ENCODE measurements around the gene CERS6.

CERS6 gene

DNA sequence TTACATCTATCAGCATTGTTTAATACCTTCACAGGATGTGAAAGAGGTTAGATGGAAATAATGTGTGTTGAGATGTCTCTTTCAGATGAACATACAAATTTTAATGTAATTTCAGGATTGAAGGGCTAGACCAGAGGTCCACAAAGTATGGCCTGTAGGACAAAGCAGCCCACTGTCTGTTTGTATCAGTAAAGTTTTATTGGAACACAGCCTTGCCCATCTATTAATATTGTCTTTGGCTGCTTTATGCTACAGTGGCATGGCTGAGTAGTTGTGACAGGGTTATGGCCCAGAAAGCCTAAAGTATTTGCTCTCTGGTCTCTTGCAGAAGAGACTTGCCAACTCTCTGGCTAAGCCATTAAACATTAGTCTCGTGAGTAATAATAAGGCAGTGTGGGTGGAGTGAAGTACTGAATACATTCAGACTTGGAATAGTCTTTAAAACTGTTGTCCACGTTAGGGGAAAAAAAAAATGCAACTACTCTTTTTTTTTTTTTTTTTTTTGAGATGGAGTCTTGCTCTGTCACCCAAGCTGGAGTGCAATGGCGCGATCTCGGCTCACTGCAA, 271.9 kb downstream of the CERS6 start:
- Histone ChIP-seq H3K4me3 (no peak overlapping the region), H3K27ac (no peak overlapping the region), H3K9me3 (ENCODE audit: low read depth, low read length) (no peaks in the 10 kb centered on the region), H3K9ac (ENCODE audit: insufficient read length) (no peak overlapping the region), H3K36me3 (ENCODE audit: insufficient read depth, low read length) (no peaks in the 10 kb centered on the region)
- DNase-seq (ENCODE audit: low read depth, low spot score), result no peak
- TF ChIP-seq FOXP2 (optimal IDR thresholded peaks at IDR 0.05; ENCODE audit: control extremely low read depth, extremely low read length, insufficient read depth), result no peak
- no peak for TF ChIP-seq EZH2 (IDR thresholded peaks at IDR 0.05)
- no peak for TF ChIP-seq POLR2AphosphoS5 (IDR thresholded peaks at IDR 0.05; ENCODE audit: borderline replicate concordance, low read depth, low read length)

DNA sequence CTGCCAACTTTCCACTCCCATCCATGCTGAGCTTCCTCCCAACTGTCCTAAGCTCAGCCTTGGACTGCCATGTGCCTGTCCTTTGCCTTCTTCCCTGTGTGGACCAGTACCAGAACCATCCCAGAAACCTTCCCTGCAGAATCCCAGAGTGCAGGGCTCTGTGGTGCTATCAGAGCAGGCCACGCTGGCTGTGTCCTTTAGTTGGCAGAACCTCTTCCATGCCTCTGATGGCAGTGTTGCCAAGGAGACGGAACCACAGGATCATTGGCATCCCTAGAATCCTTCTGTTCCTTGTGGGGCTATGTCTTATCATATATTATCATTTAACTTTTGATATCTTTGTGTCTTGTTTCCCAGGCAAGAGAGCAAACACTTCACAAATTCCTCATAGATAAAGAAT, 273.4 kb downstream of the CERS6 start:
- no peaks in the 10 kb centered on the region for H3K36me3 ChIP-seq (ENCODE audit: insufficient read depth, low read length)
- no peak overlapping the region for H3K4me3 ChIP-seq
- no peak for TF ChIP-seq POLR2AphosphoS5 (IDR thresholded peaks at IDR 0.05; ENCODE audit: borderline replicate concordance, low read depth, low read length)
- no peak for TF ChIP-seq FOXP2 (optimal IDR thresholded peaks at IDR 0.05; ENCODE audit: control extremely low read depth, extremely low read length, insufficient read depth)
- no peak for TF ChIP-seq EZH2 (IDR thresholded peaks at IDR 0.05)
- no peaks in the 10 kb centered on the region for H3K9me3 ChIP-seq (ENCODE audit: low read depth, low read length)
- H3K27ac ChIP-seq, result no peak overlapping the region
- no peak for DNase-seq (ENCODE audit: low read depth, low spot score)
- H3K9ac ChIP-seq (ENCODE audit: insufficient read length), result no peak overlapping the region

DNA sequence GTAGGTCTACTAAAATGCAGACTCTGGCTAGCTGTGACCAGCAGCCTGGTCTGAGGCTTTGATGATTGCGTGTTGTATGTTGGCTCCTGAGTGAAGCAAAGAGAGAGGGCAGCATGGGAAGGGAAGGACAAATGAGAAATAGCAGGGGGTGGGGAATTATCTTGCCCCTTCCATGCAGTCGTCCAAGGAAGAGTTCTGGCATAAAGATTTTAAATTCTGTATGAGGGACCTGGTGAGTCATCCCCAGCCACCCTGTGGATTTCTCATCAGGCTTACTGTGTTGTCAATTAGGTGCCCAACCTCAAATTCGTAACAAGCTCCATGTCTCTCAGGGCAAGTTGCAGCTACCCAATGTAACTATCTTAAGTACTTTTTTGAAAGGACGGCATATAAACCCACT, 274.3 kb downstream of the CERS6 start:
- H3K9ac ChIP-seq (ENCODE audit: insufficient read length), result no peak overlapping the region
- no peaks in the 10 kb centered on the region for H3K36me3 ChIP-seq (ENCODE audit: insufficient read depth, low read length)
- no peaks in the 10 kb centered on the region for H3K9me3 ChIP-seq (ENCODE audit: low read depth, low read length)
- no peak for DNase-seq (ENCODE audit: low read depth, low spot score)
- TF ChIP-seq FOXP2 (optimal IDR thresholded peaks at IDR 0.05; ENCODE audit: control extremely low read depth, extremely low read length, insufficient read depth) (no peak), POLR2AphosphoS5 (IDR thresholded peaks at IDR 0.05; ENCODE audit: borderline replicate concordance, low read depth, low read length) (no peak), EZH2 (IDR thresholded peaks at IDR 0.05) (no peak)
- no peak overlapping the region for H3K4me3 ChIP-seq
- H3K27ac ChIP-seq, result no peak overlapping the region

- TF ChIP-seq FOXP2 (optimal IDR thresholded peaks at IDR 0.05; ENCODE audit: control extremely low read depth, extremely low read length, insufficient read depth) (no peak), EZH2 (IDR thresholded peaks at IDR 0.05) (no peak), POLR2AphosphoS5 (IDR thresholded peaks at IDR 0.05; ENCODE audit: borderline replicate concordance, low read depth, low read length) (no peak)
- no peak overlapping the region for H3K4me3 ChIP-seq
- H3K9me3 ChIP-seq (ENCODE audit: low read depth, low read length), result no peaks in the 10 kb centered on the region
- no peak overlapping the region for H3K9ac ChIP-seq (ENCODE audit: insufficient read length)
- no peak overlapping the region for H3K27ac ChIP-seq
- DNase-seq (ENCODE audit: low read depth, low spot score), result no peak
- no peaks in the 10 kb centered on the region for H3K36me3 ChIP-seq (ENCODE audit: insufficient read depth, low read length)
These were observed 274.9 kb downstream of the CERS6 start for GRCh38 chr2:168731002-168731401.

GRCh38 chr2:168731616-168732015, 275.5 kb downstream of the CERS6 start:
- no peak for DNase-seq (ENCODE audit: low read depth, low spot score)
- H3K27ac ChIP-seq, result no peak overlapping the region

GRCh38 chr2:168732100-168732499, 276.0 kb downstream of the CERS6 start:
- no peak for DNase-seq (ENCODE audit: low read depth, low spot score)
- Histone ChIP-seq H3K9ac (ENCODE audit: insufficient read length) (no peak overlapping the region), H3K36me3 (ENCODE audit: insufficient read depth, low read length) (no peaks in the 10 kb centered on the region), H3K4me3 (no peak overlapping the region), H3K9me3 (ENCODE audit: low read depth, low read length) (no peaks in the 10 kb centered on the region), H3K27ac (no peak overlapping the region)
- no peak for TF ChIP-seq FOXP2 (optimal IDR thresholded peaks at IDR 0.05; ENCODE audit: control extremely low read depth, extremely low read length, insufficient read depth)
- TF ChIP-seq POLR2AphosphoS5 (IDR thresholded peaks at IDR 0.05; ENCODE audit: borderline replicate concordance, low read depth, low read length), result no peak
- TF ChIP-seq EZH2 (IDR thresholded peaks at IDR 0.05), result no peak

More at GRCh38 chr2:168731616-168732015, 275.5 kb downstream of the CERS6 start:
- no peak overlapping the region for H3K4me3 ChIP-seq
- no peak overlapping the region for H3K9ac ChIP-seq (ENCODE audit: insufficient read length)
- no peaks in the 10 kb centered on the region for H3K36me3 ChIP-seq (ENCODE audit: insufficient read depth, low read length)
- TF ChIP-seq POLR2AphosphoS5 (IDR thresholded peaks at IDR 0.05; ENCODE audit: borderline replicate concordance, low read depth, low read length), result no peak
- no peaks in the 10 kb centered on the region for H3K9me3 ChIP-seq (ENCODE audit: low read depth, low read length)

DNA sequence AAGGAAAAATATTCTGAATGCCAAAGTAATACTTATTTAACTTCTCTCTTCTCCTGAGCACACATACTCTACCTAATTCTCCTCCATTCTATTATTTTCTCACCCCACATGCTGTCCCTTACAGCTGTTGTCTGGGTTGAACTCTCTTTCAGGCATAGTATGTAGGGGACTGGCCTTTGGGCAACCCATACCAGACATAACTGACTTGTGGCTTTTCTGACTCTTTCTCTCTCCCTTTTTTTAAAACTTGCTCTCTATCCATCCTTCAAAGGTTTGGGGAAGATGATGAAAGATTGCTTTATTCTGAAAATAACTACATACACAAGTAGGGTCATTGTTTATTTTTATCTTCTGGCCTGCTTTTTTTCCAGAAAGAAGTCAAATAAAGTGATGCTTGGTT, 276.4 kb downstream of the CERS6 start:
- Histone ChIP-seq H3K36me3 (ENCODE audit: insufficient read depth, low read length) (no peaks in the 10 kb centered on the region), H3K4me3 (no peak overlapping the region), H3K27ac (no peak overlapping the region), H3K9ac (ENCODE audit: insufficient read length) (no peak overlapping the region), H3K9me3 (ENCODE audit: low read depth, low read length) (no peaks in the 10 kb centered on the region)
- no peak for DNase-seq (ENCODE audit: low read depth, low spot score)
- TF ChIP-seq EZH2 (IDR thresholded peaks at IDR 0.05), result no peak
- no peak for TF ChIP-seq FOXP2 (optimal IDR thresholded peaks at IDR 0.05; ENCODE audit: control extremely low read depth, extremely low read length, insufficient read depth)
- no peak for TF ChIP-seq POLR2AphosphoS5 (IDR thresholded peaks at IDR 0.05; ENCODE audit: borderline replicate concordance, low read depth, low read length)

DNA sequence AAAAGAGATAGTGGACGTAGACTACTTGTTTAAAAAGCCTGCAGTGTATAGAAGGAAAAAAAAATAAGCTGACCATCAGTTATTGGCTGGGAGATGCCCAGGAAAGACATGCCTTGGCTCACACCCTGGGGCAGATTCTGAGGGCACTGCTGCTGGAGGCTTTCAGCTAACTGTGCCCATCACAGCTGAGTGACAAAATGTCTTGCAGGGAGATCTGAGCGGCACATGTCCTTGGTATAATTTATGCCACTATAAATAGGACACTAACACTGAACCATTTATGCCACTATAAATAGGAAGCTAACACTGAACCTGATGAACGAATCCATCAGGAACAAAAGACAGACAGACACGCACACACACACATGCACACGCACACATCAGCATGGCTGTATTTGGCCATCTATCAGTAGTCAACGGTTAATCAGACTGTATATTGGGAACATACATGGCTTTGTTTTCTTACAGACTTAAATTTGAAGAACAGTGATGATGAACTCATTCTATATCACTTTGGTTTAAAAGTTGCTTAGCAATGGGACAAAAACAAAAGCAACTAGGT, 278.2 kb downstream of the CERS6 start:
- Histone ChIP-seq H3K9me3 (ENCODE audit: low read depth, low read length) (no peaks in the 10 kb centered on the region), H3K9ac (ENCODE audit: insufficient read length) (no peak overlapping the region), H3K4me3 (no peak overlapping the region), H3K27ac (no peak overlapping the region), H3K36me3 (ENCODE audit: insufficient read depth, low read length) (no peaks in the 10 kb centered on the region)
- DNase-seq (ENCODE audit: low read depth, low spot score), result no peak
- TF ChIP-seq POLR2AphosphoS5 (IDR thresholded peaks at IDR 0.05; ENCODE audit: borderline replicate concordance, low read depth, low read length) (no peak), EZH2 (IDR thresholded peaks at IDR 0.05) (no peak), FOXP2 (optimal IDR thresholded peaks at IDR 0.05; ENCODE audit: control extremely low read depth, extremely low read length, insufficient read depth) (no peak)

Data from SK-N-MC (cell line).